Neuron (in vitro differentiated cells): ENCODE results near the gene ING2.
"Not testable (repeated sequence)": the region's sequence is repeated elsewhere in the genome, so short reads cannot be mapped to it uniquely, and the experiment has no call there.

Experiments
- H2AFZ ChIP-seq: one replicate; pipeline ENCODE4 v1.6.1; 2013; ENCODE audit warnings: low read depth, mild to moderate bottlenecking, inconsistent platforms, low read length, moderate library complexity
- H3K27me3 ChIP-seq: one replicate; pipeline ENCODE4 v1.6.1; 2013; ENCODE audit warnings: low read length; ENCODE audit not compliant: insufficient read depth
- H3K36me3 ChIP-seq: one replicate; pipeline ENCODE4 v1.6.1; 2013; ENCODE audit warnings: low read length; ENCODE audit not compliant: insufficient read depth
- H3K4me1 ChIP-seq: one replicate; pipeline ENCODE4 v1.6.1; 2013; ENCODE audit warnings: low read length; ENCODE audit not compliant: insufficient read depth
- H3K4me3 ChIP-seq: 2 replicates; pipeline ENCODE4 v1.5.1; 2013; ENCODE audit warnings: mild to moderate bottlenecking, low read length, moderate library complexity
- H3K9me3 ChIP-seq: one replicate; pipeline ENCODE4 v1.6.1; 2013; ENCODE audit warnings: low read length

Gene ING2

DNA sequence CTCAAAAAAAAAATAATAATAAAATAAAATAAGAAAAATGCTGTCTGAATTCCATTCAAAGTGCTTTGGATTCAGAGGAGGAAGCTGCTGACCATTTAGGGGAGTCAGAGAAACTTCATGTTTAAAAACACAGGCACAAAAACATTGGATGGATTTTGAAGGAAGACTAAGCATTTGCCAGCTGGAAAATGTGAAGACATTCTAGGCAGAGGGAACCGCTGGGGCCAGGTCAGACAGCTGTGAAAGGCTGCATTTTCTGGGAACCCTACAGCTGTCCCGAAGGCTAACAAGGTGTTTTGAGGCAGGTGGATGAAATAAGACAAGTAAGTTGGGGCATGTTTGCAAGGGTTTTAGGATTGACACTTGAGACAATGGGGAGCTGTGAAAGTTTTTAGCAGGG lies 38.6 kb downstream of the ING2 start:
- no peak overlapping the region for H2AFZ ChIP-seq
- no peak overlapping the region for H3K4me3 ChIP-seq
- H3K27me3 ChIP-seq = no peaks in the 10 kb centered on the region
- no peaks in the 10 kb centered on the region for H3K9me3 ChIP-seq
- H3K36me3 ChIP-seq = no peaks in the 10 kb centered on the region
- peaks cover 22% of the 10 kb centered on the region for H3K4me1 ChIP-seq

DNA sequence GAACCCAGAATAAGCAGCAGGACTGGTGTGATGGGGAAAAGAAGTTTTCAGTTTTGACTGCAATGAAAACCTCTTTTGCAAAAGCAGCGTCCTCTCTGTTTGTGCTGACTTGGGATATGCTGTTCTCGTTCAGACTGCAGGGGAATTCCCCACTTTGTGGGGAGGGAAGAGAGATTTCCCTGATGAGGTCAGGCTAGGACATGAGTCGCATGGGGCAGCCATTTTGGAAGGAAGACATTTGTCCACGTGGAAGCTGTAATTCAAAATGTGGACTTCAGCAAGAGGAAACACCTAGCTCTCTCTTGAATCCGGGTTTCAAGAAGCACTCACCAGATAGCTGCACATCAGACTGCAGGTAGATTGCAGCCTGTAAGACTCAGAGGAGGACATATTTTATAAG lies 39.3 kb downstream of the ING2 start:
- Histone ChIP-seq H3K9me3 (no peaks in the 10 kb centered on the region), H3K27me3 (no peaks in the 10 kb centered on the region), H3K4me1 (peaks cover 22% of the 10 kb centered on the region), H2AFZ (no peak overlapping the region), H3K4me3 (no peak overlapping the region), H3K36me3 (no peaks in the 10 kb centered on the region)

DNA sequence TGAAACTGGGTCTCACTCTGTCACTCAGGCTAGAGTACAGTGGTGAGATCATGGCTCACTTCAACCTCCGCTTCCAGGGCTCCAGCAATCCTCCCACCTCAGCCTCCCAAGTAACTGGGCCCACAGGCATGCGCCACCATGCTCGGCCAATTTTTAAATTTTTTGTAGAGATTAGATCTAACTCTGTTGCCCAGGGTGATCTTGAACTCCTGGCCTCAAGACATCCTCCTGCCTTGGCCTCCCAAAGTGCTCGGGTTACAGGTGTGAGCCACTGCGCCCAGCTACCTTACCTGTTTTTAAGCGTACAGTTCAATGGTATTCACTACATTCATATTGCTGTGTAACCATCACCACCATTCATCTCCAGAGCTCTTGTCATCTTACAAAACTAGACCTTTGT lies 41.5 kb downstream of the ING2 start:
- Histone ChIP-seq H2AFZ (no peak overlapping the region), H3K4me1 (peaks cover 12% of the 10 kb centered on the region), H3K27me3 (no peaks in the 10 kb centered on the region), H3K36me3 (no peaks in the 10 kb centered on the region), H3K4me3 (no peak overlapping the region), H3K9me3 (no peaks in the 10 kb centered on the region)

DNA sequence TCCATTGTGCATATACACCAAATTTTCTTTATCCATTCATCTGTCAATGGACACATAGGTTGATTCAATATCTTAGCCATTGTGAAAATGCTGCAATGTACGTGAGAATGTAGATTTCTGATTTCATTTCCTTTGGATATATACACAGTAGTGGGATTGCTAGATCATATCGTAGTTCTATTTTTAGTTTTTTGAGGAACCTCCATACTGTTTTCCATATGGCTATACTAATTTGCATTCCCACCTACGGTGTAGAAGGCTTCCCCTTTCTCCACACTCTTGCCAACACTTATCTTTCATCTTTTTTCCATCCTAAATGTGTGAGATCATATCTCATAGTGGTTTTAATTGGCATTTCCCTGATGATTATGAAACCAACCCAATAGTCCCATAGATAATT lies 43.4 kb downstream of the ING2 start:
- Histone ChIP-seq H3K4me3 (no peak overlapping the region), H2AFZ (no peak overlapping the region), H3K27me3 (no peaks in the 10 kb centered on the region), H3K4me1 (peaks cover 11% of the 10 kb centered on the region), H3K9me3 (no peaks in the 10 kb centered on the region), H3K36me3 (no peaks in the 10 kb centered on the region)

DNA sequence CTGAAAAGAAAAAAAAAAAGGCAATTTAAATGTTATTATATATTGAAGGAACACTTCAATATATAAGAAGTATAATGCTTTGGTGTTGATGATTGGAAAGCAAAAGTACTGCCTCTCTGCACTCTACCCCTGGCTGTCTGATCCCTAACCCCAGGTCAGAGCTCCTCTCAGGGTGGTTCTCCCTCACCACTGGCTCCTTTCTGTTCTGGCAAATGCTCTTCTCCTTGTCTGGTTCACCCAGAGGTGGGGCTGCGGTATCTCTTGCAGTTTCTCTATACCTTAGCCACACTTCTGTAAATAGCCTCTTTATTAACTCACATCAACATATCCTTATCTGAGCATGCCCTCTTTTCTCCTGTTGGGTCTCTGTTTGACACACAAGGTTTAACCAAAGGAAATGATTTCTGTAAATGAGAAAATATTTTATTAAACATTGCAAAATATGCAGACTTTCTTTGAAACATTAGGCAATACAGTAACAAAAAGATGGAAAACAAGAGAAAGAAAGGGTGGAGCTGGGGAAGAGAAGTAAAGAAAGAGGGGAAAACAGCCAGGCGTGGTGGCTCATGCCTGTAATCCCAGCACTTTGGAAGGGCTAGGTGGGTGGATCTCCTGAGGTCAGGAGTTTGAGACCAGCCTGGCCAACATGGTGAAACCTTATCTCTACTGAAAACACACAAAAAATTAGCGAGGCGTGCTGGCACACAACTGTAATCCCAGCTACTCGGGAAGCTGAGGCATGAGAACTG lies 45.7 kb downstream of the ING2 start:
- no peaks in the 10 kb centered on the region for H3K9me3 ChIP-seq
- no peaks in the 10 kb centered on the region for H3K36me3 ChIP-seq
- no peak overlapping the region for H3K4me3 ChIP-seq
- peaks cover 19% of the 10 kb centered on the region for H3K4me1 ChIP-seq
- no peaks in the 10 kb centered on the region for H3K27me3 ChIP-seq
- H2AFZ ChIP-seq = no peak overlapping the region

DNA sequence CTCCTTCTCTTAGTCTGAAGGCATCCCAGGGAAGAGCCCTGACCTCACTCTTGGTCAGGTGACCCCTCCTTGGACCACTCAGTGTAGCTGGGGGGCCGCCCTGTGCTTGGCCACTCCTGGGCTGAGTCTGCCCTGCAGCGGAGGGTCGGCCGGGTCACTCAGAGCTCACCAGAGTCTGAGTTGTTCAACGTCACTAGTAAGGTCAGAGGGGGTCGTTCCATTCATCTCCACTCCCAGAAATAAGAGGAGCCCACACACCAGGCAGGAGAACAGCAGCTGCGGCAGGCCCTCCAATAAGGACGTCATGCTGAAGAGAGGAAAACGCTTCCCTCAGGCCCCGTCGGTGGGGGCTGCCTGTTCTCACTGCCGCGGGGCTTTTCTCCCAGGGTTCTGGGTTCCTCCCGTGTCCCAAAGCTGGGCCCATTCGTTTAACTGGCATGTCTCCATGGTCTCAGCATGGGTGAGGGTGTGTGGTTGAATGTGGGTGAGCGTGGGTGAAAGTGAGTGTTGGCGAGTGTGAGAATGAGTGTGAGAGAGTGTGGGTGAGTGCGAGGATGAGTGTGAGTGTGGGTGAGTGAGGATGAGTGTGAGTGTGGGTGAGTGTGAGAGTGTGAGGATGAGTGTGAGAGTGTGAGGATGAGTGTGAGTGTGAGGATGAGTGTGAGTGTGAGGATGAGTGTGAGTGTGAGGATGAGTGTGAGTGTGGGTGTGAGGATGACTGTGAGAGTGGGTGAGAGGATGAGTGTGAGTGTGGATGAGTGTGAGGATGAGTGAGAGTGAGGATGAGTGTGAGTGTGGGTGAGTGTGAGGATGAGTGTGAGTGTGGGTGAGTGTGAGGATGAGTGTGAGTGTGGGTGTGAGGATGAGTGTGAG lies 47.7 kb downstream of the ING2 start:
- H2AFZ ChIP-seq = no peak overlapping the region
- H3K36me3 ChIP-seq = no peaks in the 10 kb centered on the region
- no peaks in the 10 kb centered on the region for H3K9me3 ChIP-seq
- peaks cover 26% of the 10 kb centered on the region for H3K4me1 ChIP-seq
- no peaks in the 10 kb centered on the region for H3K27me3 ChIP-seq
- no peak overlapping the region for H3K4me3 ChIP-seq

DNA sequence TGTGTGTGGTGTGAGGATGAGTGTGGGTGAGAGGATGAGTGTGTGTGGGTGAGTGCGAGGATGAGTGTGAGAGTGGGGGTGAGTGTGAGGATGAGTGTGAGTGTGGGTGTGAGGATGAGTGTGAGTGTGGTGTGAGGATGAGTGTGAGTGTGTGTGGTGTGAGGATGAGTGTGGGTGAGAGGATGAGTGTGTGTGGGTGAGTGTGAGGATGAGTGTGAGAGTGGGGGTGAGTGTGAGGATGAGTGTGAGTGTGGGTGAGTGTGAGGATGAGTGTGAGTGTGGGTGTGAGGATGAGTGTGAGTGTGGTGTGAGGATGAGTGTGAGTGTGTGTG lies 48.3 kb downstream of the ING2 start:
- not testable (repeated sequence) for H3K4me3 ChIP-seq, H3K27me3 ChIP-seq, H3K36me3 ChIP-seq

DNA sequence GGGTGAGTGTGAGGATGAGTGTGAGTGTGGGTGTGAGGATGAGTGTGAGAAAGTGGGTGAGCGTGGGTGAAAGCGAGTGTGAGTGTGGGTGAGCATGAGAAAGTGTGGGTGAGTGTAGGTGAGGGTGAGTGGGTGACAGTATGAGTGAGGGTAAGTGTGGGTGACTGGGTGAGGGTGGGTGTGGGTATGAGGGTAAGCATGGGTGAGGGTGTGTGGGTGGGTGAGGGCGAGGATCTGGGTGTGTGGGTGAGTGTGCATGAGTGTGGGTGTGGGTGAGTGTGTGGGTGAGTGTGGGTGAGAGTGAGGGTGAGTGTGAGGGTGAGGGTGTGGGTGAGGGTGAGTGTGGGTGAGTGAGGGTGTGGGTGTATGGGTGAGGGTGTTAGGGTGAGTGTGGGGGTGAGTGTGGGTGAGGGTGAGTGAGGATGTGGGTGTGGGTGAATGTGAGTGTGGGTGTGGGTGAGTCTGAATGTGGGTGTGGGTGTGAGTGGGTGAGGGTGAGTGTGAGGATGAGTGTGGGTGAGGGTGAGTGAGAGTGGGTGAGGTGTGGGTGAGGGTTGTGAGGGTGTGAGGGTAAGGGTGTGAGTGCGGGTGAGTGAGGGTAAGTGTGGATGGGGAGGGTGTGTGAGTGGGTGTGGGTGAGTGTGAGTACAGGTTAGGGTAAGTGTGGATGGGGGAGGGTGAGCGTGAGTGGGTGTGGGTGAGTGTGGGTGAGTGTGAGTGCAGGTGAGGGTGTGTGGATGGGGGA lies 48.9 kb downstream of the ING2 start:
- no peaks in the 10 kb centered on the region for H3K9me3 ChIP-seq
- H3K4me1 ChIP-seq = peaks cover 29% of the 10 kb centered on the region
- H3K36me3 ChIP-seq = no peaks in the 10 kb centered on the region
- no peak overlapping the region for H3K4me3 ChIP-seq
- H3K27me3 ChIP-seq = no peaks in the 10 kb centered on the region
- H2AFZ ChIP-seq = no peak overlapping the region

More for the DNA sequence above, 48.3 kb downstream of the ING2 start:
- H3K4me1 ChIP-seq = peaks cover 26% of the 10 kb centered on the region
- not testable (repeated sequence) for H3K9me3 ChIP-seq, H2AFZ ChIP-seq

DNA sequence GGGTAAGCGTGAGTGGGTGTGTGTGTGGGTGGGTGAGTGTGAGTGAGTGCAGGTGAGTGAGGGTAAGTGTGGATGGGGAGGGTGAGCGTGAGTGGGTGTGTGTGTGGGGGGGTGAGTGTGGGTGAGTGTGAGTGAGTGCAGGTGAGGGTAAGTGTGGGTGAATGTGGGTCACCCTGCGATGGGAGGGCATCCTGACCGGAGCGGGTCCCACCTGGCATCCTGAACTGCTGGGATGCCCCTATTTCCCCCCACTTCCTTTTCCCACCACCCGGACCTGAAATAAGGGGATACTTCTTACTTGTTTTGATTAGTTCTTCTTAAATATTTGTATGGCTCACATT lies 49.5 kb downstream of the ING2 start:
- Histone ChIP-seq H2AFZ (no peak overlapping the region), H3K27me3 (no peaks in the 10 kb centered on the region), H3K4me3 (no peak overlapping the region), H3K36me3 (no peaks in the 10 kb centered on the region), H3K9me3 (no peaks in the 10 kb centered on the region), H3K4me1 (peaks cover 35% of the 10 kb centered on the region)

DNA sequence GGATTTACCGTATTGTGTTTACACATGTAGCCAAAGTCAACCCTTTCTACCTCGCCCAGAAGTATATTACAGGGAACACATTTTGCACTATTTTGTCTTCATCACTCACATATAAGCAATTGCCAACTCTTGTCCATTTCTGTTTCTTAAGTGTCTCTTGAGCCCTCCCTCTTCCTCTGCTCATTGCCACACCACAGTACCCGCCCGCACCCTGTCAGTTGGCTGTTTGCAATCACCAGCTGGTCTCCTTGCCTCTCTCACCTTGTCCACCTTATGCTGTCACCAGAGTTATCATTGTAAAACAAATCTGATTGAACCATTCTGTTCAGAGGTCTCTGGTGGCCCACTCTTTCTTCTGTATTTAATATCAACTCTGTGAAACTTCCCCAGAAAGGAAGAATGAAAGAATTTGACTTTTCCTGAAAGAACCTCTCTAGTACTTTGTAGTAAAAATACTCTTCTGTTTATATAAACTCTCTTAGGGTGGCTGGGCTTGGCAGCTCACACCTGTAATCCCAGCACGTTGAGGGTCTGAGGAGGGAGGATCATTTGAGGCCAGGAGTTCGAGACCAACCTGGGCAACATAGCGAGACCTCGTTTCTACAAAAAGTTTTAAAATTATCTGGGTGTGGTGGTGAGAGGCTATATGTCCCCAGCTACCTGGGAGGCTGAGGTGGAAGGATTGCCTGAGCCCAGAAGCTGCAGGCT lies 50.2 kb downstream of the ING2 start:
- no peaks in the 10 kb centered on the region for H3K9me3 ChIP-seq
- H2AFZ ChIP-seq = no peak overlapping the region
- H3K36me3 ChIP-seq = no peaks in the 10 kb centered on the region
- H3K27me3 ChIP-seq = no peaks in the 10 kb centered on the region
- H3K4me1 ChIP-seq = peaks cover 39% of the 10 kb centered on the region
- H3K4me3 ChIP-seq = no peak overlapping the region

DNA sequence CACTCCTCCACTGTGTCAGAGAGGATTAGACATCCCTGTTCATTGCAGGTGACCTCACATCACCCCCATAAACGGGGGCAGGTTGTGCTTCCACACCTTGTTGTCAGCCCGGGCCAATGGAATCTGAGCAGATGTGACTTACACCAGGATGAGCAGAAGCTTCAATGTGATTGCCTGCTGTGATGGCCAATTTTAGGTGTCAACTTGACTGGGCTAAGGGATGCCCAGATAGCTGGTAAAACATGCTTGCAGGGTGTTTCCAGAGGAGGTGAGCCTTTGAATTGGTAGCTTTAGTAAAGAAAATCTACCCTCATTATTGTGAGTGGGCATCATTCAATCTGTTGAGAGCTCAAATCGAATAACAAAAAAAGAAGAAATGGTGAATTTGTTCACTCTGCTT lies 52.1 kb downstream of the ING2 start:
- no peak overlapping the region for H3K4me3 ChIP-seq
- H3K27me3 ChIP-seq = no peaks in the 10 kb centered on the region
- H3K9me3 ChIP-seq = no peaks in the 10 kb centered on the region
- no peaks in the 10 kb centered on the region for H3K36me3 ChIP-seq
- peaks cover 38% of the 10 kb centered on the region for H3K4me1 ChIP-seq
- H2AFZ ChIP-seq = no peak overlapping the region

DNA sequence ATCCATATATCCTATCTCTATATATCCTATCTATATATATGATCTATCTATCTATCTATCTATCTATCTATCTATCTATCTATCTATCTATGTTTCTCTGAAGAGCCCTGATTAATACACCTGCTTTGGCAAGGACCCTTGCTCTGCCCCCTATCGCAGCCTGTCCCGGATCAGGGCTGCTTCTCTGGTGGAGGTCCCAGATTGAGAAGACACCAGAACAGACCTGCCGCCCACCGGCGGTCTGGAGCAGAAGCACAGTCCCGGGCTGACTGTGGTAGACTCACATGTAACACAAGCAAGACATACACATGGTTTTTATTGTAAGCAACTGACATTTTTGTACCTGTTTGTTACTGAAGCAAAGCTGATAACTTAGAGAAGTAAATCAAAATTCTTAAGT lies 52.8 kb downstream of the ING2 start:
- no peak overlapping the region for H2AFZ ChIP-seq
- no peaks in the 10 kb centered on the region for H3K27me3 ChIP-seq
- H3K9me3 ChIP-seq = no peaks in the 10 kb centered on the region
- no peak overlapping the region for H3K4me3 ChIP-seq
- H3K4me1 ChIP-seq = peaks cover 32% of the 10 kb centered on the region
- no peaks in the 10 kb centered on the region for H3K36me3 ChIP-seq

DNA sequence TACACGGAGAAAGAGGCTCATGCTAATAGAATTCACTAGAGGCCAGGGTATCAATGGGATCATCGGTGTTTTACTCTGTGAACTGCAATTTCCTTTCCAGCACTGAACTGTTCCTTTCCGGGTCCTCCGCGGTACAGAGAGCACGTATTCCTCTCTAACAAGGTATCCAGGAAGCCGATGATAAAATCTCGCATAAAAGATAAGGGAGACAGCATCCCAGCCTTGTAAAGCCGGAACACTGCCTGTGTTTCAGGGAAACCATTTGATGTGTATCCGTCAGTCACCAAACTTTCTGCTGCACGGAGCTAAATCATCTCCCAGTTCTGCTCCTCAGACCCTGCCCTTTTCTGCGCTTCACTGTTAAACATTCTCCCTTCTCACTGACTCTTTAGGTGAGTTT lies 54.0 kb downstream of the ING2 start:
- Histone ChIP-seq H3K36me3 (no peaks in the 10 kb centered on the region), H3K27me3 (no peaks in the 10 kb centered on the region), H3K9me3 (no peaks in the 10 kb centered on the region), H2AFZ (no peak overlapping the region), H3K4me3 (no peak overlapping the region), H3K4me1 (peaks cover 39% of the 10 kb centered on the region)
